Raji (cell line): ENCODE data around the gene EPHA2.

ENCODE experiments used
- POLR2A ChIP-seq: IDR thresholded peaks from 2 replicates; pipeline ENCODE4 v1.6.1; 2011; ENCODE audit warnings: low read depth, low read length, control low read depth; ENCODE audit not compliant: insufficient read depth

The EPHA2 gene

GRCh38 chr1:16174886-16175598 is 19.2 kb upstream of the EPHA2 start:
- no peak for TF ChIP-seq POLR2A

DNA sequence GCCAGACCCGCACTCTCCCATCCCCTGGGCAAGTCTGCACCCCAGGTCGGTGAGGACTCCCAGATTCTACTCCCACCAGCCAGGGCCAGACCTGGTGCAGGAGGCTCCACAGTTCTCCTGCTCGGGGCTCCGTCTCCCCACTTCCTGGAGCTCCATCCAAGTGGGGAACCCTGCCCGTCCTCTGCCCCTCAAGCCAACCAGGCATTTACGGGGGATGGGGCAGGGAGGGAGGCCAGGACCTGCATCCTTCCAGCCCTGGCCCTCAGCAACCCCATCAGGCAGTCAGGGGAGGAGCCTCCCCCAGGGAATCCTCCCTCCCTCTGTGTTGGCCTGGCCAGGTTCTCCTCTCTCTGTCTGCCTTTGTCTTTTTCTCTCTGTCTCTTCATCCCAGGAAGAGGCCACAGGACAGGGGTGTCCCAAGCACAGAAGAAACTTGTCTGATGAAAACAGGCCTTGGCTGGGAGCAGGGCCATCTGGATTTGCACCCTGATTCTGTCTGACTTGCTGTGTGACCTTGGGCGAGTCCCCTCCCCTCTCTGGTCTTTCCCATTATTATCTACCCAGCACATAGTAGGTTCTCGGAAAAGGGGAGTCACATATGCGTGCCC is 18.5 kb upstream of the EPHA2 start:
- TF ChIP-seq POLR2A = no peak

- no peak for TF ChIP-seq POLR2A
Observed at GRCh38 chr1:16173447-16174260, 17.8 kb upstream of the EPHA2 start.

DNA sequence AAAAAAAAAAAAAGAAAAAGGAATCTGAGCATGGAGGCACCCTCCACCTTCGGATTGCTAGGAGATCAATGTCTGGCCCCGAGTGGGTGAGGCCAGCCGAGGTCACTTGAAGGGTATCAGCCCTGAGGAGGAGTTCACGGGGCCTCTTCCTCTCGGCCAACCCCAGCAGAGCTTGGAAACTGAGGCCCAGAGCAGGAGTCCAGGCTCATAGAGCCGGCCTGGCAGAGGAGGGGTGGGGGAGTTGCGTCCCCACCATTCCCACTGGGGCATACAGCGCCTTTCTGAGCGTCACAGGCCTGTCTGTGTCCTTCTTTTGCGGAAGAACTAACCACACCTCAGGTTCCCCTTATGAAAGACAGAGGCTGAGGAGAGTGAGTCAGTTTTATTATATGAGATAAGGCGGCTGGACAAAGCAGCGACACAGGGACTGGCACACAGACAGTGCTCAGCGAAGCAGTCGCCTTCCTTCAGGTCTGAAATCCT is 17.1 kb upstream of the EPHA2 start:
- TF ChIP-seq POLR2A = no peak

DNA sequence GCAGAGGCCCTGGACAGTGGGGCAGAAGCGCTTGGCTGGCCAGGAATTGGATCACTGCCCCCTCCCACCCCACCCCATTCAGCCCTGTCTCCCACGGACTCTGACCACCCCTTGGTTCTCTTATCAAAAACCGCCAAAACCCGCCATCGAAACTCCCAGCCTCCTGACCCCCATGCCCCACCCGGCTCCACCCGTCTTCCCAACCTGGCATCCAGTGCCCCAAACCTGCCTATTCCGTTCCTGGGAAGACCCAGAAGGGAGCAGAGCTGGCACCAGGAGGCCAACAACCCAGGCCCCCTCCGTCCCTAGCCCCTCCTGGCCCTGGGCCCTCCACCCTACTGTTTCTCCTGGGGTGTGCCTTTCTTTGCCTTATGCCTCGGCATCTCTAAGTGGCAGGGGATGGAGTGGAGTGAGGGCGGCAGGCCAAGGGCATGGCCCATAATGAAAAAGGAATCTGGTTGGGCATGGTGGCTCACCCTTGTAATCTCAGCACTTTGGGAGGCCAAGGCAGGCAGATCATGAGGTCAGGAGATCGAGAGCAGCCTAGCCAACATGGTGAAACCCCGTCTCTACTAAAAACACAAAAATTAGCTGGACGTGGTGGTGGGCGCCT is 16.5 kb upstream of the EPHA2 start:
- no peak for TF ChIP-seq POLR2A

DNA sequence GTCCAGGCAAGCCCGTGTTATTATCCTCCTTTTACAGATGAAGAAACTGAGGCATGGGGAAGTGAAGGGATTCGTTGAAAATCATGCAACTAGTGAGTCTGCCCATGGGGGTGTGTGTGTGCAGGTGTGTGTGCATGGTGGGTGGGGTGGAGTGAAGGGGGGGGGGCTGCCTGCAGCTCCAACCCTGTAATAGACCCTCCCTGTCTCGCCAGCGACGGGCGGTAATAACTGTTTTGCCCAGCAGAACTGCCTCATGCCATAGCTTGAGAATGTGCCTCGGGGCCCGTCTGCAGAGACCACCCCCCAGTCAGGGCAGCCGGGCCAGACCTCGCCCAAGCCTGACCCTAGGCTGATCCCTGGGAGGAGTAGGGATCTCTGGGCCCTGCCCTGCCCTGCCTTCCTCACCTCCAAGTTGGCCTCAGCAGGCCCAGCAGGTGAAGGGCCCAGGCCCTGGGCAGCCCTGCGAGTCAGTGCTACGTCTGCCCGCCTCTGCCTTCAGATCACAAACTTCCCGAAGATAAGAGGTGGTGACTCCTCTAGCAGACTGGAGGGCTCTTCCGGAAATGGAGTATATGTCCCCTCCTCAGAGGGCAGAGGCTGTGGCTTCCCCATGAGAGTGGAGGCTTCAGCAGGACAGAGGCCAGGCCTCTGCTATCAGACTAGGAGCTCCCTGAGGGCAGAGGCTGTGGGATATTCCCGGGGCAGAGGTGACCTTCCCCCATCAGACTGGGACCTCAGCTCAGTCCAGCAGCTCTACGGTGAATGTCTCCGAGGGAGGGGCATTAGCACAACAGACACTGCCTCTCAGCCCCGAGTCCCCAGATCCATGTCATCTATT is 15.7 kb upstream of the EPHA2 start:
- no peak for TF ChIP-seq POLR2A

GRCh38 chr1:16170283-16170673 is 14.4 kb upstream of the EPHA2 start:
- no peak for TF ChIP-seq POLR2A

DNA sequence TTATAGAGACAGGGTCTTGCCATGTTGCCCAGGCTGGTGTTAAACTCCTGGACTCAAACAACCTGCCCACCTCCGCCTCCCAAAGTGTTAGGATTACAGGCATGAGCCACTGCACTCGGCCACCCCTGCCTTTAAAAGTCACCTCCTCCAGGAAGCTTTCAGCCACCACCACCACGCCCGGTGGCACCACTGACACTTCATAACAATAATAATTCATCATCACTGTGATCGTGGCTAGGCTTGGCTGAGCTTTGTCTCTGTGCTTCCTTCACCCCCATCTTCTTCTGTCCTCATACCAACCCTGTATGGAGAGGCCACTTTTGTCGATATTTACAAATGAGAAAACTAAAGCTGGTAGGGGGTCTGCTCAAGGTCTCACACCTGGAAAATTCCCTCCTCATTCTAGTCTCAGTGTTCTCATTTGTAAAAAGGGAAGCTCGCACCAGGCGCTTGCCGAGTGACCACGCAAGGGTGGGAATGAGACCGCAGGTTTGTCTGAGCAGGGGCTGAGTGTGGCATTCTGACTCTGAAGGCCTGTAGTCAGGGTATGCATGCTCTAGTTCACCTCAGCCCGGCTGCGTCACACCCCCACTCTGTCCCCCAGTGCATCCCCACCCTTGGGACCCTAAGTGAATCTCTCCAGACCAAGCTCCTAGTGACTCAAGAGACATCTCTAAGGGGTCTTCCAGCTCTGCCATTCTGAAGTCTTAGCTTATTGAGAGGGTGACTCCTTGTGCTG is 12.9 kb upstream of the EPHA2 start:
- TF ChIP-seq POLR2A = no peak

DNA sequence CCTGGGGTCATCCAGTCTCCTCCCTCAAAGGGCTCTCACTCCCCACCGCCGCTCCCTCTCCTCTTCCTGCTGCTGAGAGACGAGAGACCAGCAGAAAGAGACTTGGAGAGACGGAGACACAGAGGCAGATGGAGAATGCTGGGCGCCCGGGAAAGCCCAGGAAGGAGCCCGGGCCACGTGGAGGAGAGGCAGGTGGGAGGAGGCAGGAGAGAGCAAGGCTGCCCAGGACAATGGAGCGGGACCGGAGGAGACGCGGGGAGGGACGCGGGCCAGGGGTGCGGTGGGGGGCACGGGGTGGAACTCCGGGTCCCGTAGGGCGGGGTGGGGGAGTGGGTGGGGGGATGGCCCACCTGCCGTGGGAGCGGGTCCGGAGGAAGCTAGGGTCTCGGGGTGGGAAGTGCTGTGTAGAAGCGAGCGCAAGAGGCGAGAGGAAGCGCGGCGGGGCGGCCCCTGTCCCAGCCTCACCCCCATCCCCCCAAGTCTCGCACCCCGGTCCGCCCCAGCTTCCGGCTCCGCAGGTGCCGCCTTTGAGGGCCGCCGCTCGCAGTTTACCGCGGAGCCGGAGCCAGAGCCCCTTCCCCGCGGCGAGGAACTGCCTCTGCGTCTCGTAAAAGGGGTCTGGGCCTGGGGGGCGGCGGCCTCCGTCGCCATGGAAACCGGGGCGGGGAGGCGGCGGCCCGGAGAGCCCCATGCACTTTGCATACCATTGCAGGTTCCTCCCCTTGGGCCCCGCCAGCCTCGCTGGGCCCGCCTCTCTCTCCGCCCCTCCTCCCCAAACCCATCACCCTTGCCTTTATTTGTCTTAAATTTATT is 11.7 kb upstream of the EPHA2 start:
- no peak for TF ChIP-seq POLR2A

DNA sequence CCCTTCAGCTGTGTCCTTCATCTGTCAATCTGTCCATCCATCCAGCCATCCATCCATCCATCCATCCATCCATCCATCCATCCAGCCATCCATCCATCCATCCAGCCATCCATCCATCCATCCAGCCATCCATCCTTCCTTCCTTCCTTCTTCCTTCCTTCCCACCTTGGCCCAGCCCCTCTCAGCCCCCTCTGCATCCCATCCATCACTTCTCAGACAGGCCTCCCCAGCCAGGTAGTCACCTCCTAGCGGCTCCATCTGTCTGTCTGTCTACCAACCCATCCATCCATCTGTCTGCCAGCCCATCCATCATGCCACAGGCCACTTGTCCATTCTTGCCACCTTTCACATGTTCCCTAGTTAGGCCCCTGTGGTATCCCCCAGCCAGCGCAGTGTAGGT is 10.2 kb upstream of the EPHA2 start:
- TF ChIP-seq POLR2A = no peak

DNA sequence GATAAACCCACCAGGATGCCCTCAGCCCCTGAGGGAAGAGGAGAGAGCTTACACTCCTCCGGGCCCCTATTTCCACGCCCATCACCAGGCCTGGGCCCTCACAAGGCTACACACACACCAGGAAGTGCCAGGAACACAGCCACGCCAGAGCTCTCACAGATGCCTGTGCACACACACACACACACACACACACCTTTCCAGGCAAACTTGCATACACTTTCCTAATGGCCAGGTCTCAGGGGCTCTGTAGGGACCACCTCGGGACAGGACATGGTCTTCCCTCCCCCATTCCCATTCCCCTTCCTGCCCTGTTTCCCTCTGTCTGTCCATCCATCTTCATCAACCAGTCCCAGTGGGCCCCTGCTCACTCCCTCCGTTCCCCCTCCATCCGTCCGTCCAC is 9.7 kb upstream of the EPHA2 start:
- no peak for TF ChIP-seq POLR2A

DNA sequence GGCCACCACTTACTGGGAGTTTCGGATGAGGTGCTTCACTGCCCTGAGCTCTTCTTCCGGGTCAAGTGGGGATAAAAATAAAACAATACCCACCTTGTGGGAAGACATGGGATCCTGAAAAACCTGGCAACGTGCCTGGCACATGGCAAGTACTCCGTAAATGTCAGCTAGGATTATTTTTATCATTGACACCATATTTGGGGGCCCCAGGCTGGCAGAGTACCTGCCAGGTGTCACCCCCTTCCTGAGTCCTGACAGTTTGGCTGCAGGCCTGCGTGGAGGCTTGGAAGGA is 9.2 kb upstream of the EPHA2 start:
- no peak for TF ChIP-seq POLR2A
